ENCODE results near the gene TACR3.
"Not testable (repeated sequence)": the region's sequence is repeated elsewhere in the genome, so short reads cannot be mapped to it uniquely, and the experiment has no call there.

Gene TACR3

DNA sequence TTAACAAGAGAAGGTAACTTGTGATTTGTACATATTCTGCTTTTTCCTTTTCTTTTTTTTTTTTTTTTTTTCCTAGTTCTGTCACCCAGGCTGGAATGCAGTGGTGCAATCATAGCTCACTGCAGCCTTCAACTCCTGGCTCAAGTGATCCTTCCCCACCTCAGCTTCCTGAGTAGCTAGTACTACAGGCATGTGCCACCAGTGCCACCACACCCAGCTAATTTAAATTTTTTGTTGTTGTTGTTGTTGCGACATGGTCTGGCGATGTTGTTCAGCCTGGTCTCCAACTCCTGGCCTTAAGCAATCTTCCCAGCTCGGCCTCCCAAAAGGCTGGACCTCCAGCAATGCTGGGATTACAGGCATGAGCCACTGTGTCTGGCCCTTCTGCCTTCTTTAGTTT, 1.5 kb upstream of the TACR3 start:
- no peak for DNase-seq (ENCODE audit: extremely low read depth, insufficient read length)
- no peak overlapping the region for H3K4me3 ChIP-seq (replicated peaks; ENCODE audit: low read depth, low read length)
- H3K27me3 ChIP-seq (replicated peaks; ENCODE audit: control insufficient read depth, insufficient read depth, low read length): no peaks in the 10 kb centered on the region
- TF ChIP-seq, protein P1, sequence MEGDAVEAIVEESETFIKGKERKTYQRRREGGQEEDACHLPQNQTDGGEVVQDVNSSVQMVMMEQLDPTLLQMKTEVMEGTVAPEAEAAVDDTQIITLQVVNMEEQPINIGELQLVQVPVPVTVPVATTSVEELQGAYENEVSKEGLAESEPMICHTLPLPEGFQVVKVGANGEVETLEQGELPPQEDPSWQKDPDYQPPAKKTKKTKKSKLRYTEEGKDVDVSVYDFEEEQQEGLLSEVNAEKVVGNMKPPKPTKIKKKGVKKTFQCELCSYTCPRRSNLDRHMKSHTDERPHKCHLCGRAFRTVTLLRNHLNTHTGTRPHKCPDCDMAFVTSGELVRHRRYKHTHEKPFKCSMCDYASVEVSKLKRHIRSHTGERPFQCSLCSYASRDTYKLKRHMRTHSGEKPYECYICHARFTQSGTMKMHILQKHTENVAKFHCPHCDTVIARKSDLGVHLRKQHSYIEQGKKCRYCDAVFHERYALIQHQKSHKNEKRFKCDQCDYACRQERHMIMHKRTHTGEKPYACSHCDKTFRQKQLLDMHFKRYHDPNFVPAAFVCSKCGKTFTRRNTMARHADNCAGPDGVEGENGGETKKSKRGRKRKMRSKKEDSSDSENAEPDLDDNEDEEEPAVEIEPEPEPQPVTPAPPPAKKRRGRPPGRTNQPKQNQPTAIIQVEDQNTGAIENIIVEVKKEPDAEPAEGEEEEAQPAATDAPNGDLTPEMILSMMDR (IDR thresholded peaks at IDR 0.05; ENCODE audit: insufficient read depth, low read length, poor library complexity, severe bottlenecking): no peak
- no peaks in the 10 kb centered on the region for H3K36me3 ChIP-seq (ENCODE audit: control insufficient read depth, insufficient read depth, low read length)

DNA sequence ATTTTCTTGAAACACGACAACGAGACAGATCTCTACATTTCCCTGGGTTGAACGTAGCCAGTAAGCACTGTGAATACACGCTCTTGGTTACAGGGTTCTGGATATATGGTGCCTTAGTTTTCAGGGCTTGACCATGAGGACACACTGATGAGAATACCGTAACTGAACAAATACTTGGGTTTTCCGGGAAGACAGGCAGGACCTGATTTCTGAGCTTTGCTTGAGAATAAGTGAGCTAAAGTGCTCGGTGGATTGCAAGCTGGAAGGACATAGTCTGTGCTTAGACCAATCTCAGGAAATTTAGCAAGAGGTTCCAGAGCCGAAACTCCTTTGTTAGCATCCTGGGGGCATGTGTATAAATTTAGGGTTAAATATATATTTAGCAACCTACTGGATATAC, 876 bp upstream of the TACR3 start:
- DNase-seq (ENCODE audit: extremely low read depth, insufficient read length): no peak
- Histone ChIP-seq H3K27me3 (replicated peaks; ENCODE audit: control insufficient read depth, insufficient read depth, low read length) (no peaks in the 10 kb centered on the region), H3K36me3 (ENCODE audit: control insufficient read depth, insufficient read depth, low read length) (no peaks in the 10 kb centered on the region), H3K4me3 (replicated peaks; ENCODE audit: low read depth, low read length) (no peak overlapping the region)
- TF ChIP-seq, protein P1 (IDR thresholded peaks at IDR 0.05; ENCODE audit: insufficient read depth, low read length, poor library complexity, severe bottlenecking): no peak

DNA sequence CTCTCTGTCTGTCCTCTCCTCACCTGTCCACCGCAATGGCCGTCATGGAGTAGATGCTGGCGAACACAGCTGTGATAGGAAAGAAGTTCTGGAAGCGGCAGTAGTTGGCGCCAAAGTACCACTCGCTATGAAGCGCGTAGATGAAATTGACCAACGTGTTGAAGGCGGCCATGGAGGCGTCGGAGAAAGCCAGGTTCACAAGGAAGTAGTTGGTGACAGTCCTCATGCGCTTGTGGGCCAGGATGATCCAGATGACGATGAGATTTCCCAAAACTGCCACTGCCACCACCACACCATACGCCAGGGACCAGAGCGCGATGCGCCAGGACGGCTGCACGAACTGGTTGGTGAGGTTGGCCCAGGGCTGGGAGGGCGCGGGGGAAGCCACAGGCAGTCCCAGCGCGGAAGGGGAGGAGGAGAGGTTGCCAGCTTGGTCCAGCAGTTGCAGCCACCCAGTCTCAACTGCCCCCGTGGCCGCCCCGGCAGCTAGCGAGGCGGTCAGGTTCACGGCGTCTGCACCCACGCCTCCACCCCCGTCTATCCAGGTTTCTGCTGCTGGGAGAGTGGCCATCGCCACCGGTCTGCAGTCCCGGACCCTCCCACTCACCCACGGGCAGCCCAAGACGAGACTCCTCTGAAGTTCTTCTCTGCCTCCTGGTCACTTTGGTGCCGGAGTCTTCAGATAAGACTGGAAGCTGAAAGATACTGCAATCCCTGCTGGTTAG, 518 bp downstream of the TACR3 start:
- TF ChIP-seq, protein P1 (IDR thresholded peaks at IDR 0.05; ENCODE audit: insufficient read depth, low read length, poor library complexity, severe bottlenecking): no peak
- H3K27me3 ChIP-seq (replicated peaks; ENCODE audit: control insufficient read depth, insufficient read depth, low read length): no peaks in the 10 kb centered on the region
- peak; percentile 6 for DNase-seq (ENCODE audit: extremely low read depth, insufficient read length)
- H3K4me3 ChIP-seq (replicated peaks; ENCODE audit: low read depth, low read length): no peak overlapping the region
- no peaks in the 10 kb centered on the region for H3K36me3 ChIP-seq (ENCODE audit: control insufficient read depth, insufficient read depth, low read length)

DNA sequence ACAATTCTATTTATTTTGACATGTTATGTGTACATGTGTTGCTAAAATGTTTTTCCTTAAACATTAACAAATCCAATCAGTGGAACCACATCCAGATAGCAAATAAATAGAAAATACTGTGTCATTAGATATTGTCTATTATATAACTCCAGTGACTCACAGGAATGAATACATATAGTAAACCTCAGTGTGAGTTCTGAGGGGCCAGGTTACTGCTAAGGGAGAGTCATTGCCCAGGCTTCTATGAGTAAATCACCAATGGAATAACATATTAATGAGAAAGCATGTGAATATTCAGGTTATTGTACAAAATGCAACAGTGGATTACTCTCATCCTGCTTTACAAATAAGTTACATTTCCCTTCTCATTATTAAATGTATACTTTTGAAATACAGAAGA, 27.2 kb downstream of the TACR3 start:
- no peak overlapping the region for H3K4me3 ChIP-seq (replicated peaks; ENCODE audit: low read depth, low read length)
- TF ChIP-seq, protein P1 (IDR thresholded peaks at IDR 0.05; ENCODE audit: insufficient read depth, low read length, poor library complexity, severe bottlenecking): no peak
- no peaks in the 10 kb centered on the region for H3K27me3 ChIP-seq (replicated peaks; ENCODE audit: control insufficient read depth, insufficient read depth, low read length)
- DNase-seq (ENCODE audit: extremely low read depth, insufficient read length): no peak
- H3K36me3 ChIP-seq (ENCODE audit: control insufficient read depth, insufficient read depth, low read length): no peaks in the 10 kb centered on the region

DNA sequence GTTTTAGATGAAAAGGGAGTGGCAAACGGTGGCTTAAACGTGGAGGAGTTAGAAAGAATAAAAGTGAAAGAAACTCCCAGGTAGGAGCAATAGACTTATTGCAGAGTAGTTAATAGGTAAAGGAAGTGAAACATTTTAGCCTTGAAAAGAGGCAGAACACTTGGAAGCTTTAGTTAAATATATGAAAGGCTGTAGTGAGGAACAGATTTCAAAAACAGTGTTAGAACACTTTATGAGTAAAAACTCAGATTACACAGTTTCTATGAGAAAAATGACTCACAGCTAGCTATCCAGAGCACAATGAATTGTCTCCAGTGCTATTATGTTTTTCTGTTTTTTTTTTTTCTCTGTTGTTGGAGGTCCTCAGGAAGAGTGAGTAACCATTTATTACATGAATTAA, 45.8 kb downstream of the TACR3 start:
- Histone ChIP-seq H3K4me3 (replicated peaks; ENCODE audit: low read depth, low read length) (no peak overlapping the region), H3K27me3 (replicated peaks; ENCODE audit: control insufficient read depth, insufficient read depth, low read length) (no peaks in the 10 kb centered on the region), H3K36me3 (ENCODE audit: control insufficient read depth, insufficient read depth, low read length) (no peaks in the 10 kb centered on the region)
- DNase-seq (ENCODE audit: extremely low read depth, insufficient read length): no peak
- TF ChIP-seq, protein P1 (IDR thresholded peaks at IDR 0.05; ENCODE audit: insufficient read depth, low read length, poor library complexity, severe bottlenecking): no peak

DNA sequence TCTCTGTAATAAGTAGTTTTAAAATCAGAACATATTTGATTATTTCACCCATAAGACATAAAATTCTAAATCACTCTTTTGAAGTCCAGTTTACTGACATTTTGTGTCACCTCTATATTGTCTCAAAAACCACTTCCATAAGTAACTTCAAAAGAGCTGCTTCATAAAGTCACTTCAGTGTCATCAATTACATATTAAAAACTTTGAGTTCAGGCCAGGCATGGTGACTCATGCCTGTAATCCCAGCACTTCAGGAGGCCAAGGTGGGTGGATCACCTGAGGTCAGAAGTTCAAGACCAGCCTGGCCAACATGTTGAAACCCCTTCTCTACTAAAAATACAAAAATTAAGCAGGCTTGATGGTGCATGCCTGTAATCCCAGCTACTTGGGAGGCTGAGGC, 53.0 kb downstream of the TACR3 start:
- H3K4me3 ChIP-seq (replicated peaks; ENCODE audit: low read depth, low read length); DNase-seq (ENCODE audit: extremely low read depth, insufficient read length); H3K36me3 ChIP-seq (ENCODE audit: control insufficient read depth, insufficient read depth, low read length); H3K27me3 ChIP-seq (replicated peaks; ENCODE audit: control insufficient read depth, insufficient read depth, low read length): not testable (repeated sequence)

Measured in GM06990 (cell line).